PC-3 (cell line): ENCODE measurements around the gene RERE. TPM values are rescaled to one million over a fixed set of nuclear protein-coding genes. Genes with fewer than 3 reads are reported as not detected.
A peak's percentile ranks its signal among the peaks of the same experiment; 100 is the strongest.

Source experiments
- ATAC-seq: fragments of 200-7000 bp; cut with Tn5 transposase; 2 replicates; pipeline ENCODE4 v1.9.1; 2020; ENCODE audit warnings: mild to moderate bottlenecking, moderate library complexity
- BruUV-seq: library from RNA; stranded (reverse); fragments of 400-500 nt; replicated peaks from 2 replicates; lab custom pipeline; 2021; lab: Mats Ljungman, UMichigan
- CTCF ChIA-PET: fragments of 300-600 bp; sonication (Branson Sonifier 250); formaldehyde crosslinking; loops from one replicate; lab custom pipeline; 2022; ENCODE audit warnings: antibody characterized with exemption; lab: Charles Lee
- POLR2A ChIA-PET: fragments of 300-600 bp; sonication (Branson Sonifier 250); formaldehyde crosslinking; loops from one replicate; lab custom pipeline; 2022; ENCODE audit warnings: antibody characterized with exemption; ENCODE audit not compliant: unreplicated experiment; lab: Charles Lee
- DNase-seq: peaks from one replicate; pipeline ENCODE4 v3.0.0-alpha.2; 2015
- H2AFZ ChIP-seq: fragments of 300-600 bp; sonication (generic); 2 replicates; pipeline ENCODE4 v1.6.0; 2016; ENCODE audit warnings: antibody characterized with exemption, low read length
- H3F3A ChIP-seq: fragments of 300-600 bp; sonication (generic); one replicate; pipeline ENCODE4 v1.6.0; 2017; ENCODE audit warnings: antibody characterized with exemption, low read length, control low read depth, mild to moderate bottlenecking; ENCODE audit not compliant: unreplicated experiment
- H3K27ac ChIP-seq: fragments of 300-600 bp; sonication (generic); 2 replicates; pipeline ENCODE4 v1.5.1; 2016; ENCODE audit warnings: mild to moderate bottlenecking, low read length
- H3K27me3 ChIP-seq: fragments of 300-600 bp; sonication (generic); 2 replicates; pipeline ENCODE4 v1.6.1; 2016; ENCODE audit warnings: low read length, mixed read lengths
- H3K36me3 ChIP-seq: fragments of 300-600 bp; sonication (generic); 2 replicates; pipeline ENCODE4 v1.6.1; 2016; ENCODE audit warnings: low read depth, mixed run types, low read length, mixed read lengths
- H3K4me1 ChIP-seq: fragments of 300-600 bp; sonication (generic); 2 replicates; pipeline ENCODE4 v1.5.1; 2016; ENCODE audit warnings: low read length; ENCODE audit not compliant: insufficient read depth
- H3K4me2 ChIP-seq: fragments of 300-600 bp; sonication (generic); 2 replicates; pipeline ENCODE4 v1.6.0; 2016; ENCODE audit warnings: low read length
- H3K4me3 ChIP-seq: fragments of 300-600 bp; sonication (generic); 2 replicates; pipeline ENCODE4 v1.5.1; 2016; ENCODE audit warnings: mild to moderate bottlenecking, low read length, mixed read lengths
- H3K79me2 ChIP-seq: fragments of 300-600 bp; sonication (generic); 2 replicates; pipeline ENCODE4 v1.6.1; 2017; ENCODE audit warnings: low read length, mixed read lengths
- H3K9ac ChIP-seq: fragments of 300-600 bp; sonication (generic); 2 replicates; pipeline ENCODE4 v1.6.0; 2016; ENCODE audit warnings: mild to moderate bottlenecking, low read length
- H3K9me2 ChIP-seq: fragments of 300-600 bp; sonication (generic); replicated peaks from 2 replicates; pipeline ENCODE4 v1.6.1; 2016; ENCODE audit warnings: mixed run types, low read length, mixed read lengths
- H3K9me3 ChIP-seq: fragments of 300-600 bp; sonication (generic); 2 replicates; pipeline ENCODE4 v1.6.1; 2016; ENCODE audit warnings: low read length, mixed read lengths
- H4K20me1 ChIP-seq: fragments of 300-600 bp; sonication (generic); 2 replicates; pipeline ENCODE4 v1.6.1; 2016; ENCODE audit warnings: low read length, mixed read lengths
- CTCF ChIP-seq: fragments of 300-600 bp; sonication (generic); conservative IDR thresholded peaks from 2 replicates; pipeline ENCODE4 v1.5.1; 2017; ENCODE audit warnings: antibody characterized with exemption, low read depth, mild to moderate bottlenecking, low read length
- EZH2 ChIP-seq: fragments of 300-600 bp; sonication (generic); IDR thresholded peaks from one replicate; pipeline ENCODE4 v1.6.1; 2017; ENCODE audit warnings: antibody characterized with exemption, mild to moderate bottlenecking, low read length; ENCODE audit not compliant: unreplicated experiment
- EZH2phosphoT487 ChIP-seq: fragments of 300-600 bp; sonication (generic); IDR thresholded peaks from 2 replicates; pipeline ENCODE4 v1.6.1; 2018; ENCODE audit warnings: mild to moderate bottlenecking, antibody characterized with exemption, low read length, borderline replicate concordance
- intact Hi-C: fragments of 100-400 bp; cut with micrococcal nuclease; formaldehyde crosslinking; loops from 2 replicates; pipeline ENCODE4 v1.9.0; 2023
- total RNA-seq: library from RNA; depleted of rRNA; stranded (reverse); fragments of >200 nt; gene quantifications from 2 replicates; pipeline ENCODE4 v1.2.3, GENCODE V29; 2014

The RERE gene
- total RNA-seq, 1 experiment from 2014 or later, result 24.2 TPM

GRCh38 chr1:8361198-8361849, 456.1 kb downstream of the RERE start:
- H4K20me1 ChIP-seq, result no peaks in the 10 kb centered on the region
- no peak overlapping the region for H3K9ac ChIP-seq
- no peaks in the 10 kb centered on the region for H3K9me2 ChIP-seq
- no peak overlapping the region for H3K4me2 ChIP-seq
- no peaks in the 10 kb centered on the region for H3K27me3 ChIP-seq
- DNase-seq, result no peak
- H2AFZ ChIP-seq, result no peak overlapping the region
- no peak overlapping the region for H3K27ac ChIP-seq
- ATAC-seq, result no peak
- no peak for TF ChIP-seq EZH2phosphoT487
- TF ChIP-seq EZH2, result no peak
- no peak for TF ChIP-seq CTCF
- H3K36me3 ChIP-seq, result peaks cover 13% of the 10 kb centered on the region
- no peaks in the 10 kb centered on the region for H3K79me2 ChIP-seq
- TSS peak; percentile 44 for BruUV-seq
- CTCF ChIA-PET, result no interaction called here
- H3K4me3 ChIP-seq, result no peak overlapping the region
- no peaks in the 10 kb centered on the region for H3K9me3 ChIP-seq
- H3F3A ChIP-seq, result no peaks in the 10 kb centered on the region
- POLR2A ChIA-PET, result no interaction called here
- no peaks in the 10 kb centered on the region for H3K4me1 ChIP-seq
- intact Hi-C loops, result no loop called here

GRCh38 chr1:8360493-8361197, 456.8 kb downstream of the RERE start:
- H2AFZ ChIP-seq, result no peak overlapping the region
- no peak overlapping the region for H3K27ac ChIP-seq
- H3K36me3 ChIP-seq, result peaks cover 13% of the 10 kb centered on the region
- no peaks in the 10 kb centered on the region for H3K9me3 ChIP-seq
- ATAC-seq (no peak), DNase-seq (no peak)
- H3K4me1 ChIP-seq, result no peaks in the 10 kb centered on the region
- ChIA-PET POLR2A (no interaction called here), CTCF (no interaction called here)
- H3K27me3 ChIP-seq, result no peaks in the 10 kb centered on the region
- no peak for TF ChIP-seq EZH2
- no peak for TF ChIP-seq CTCF
- no peak for TF ChIP-seq EZH2phosphoT487
- H3F3A ChIP-seq, result no peaks in the 10 kb centered on the region
- H3K9ac ChIP-seq, result no peak overlapping the region
- no TSS peak for BruUV-seq
- H3K79me2 ChIP-seq, result no peaks in the 10 kb centered on the region
- intact Hi-C loops, result no loop called here
- no peak overlapping the region for H3K4me3 ChIP-seq
- no peak overlapping the region for H3K4me2 ChIP-seq
- H4K20me1 ChIP-seq, result no peaks in the 10 kb centered on the region
- no peaks in the 10 kb centered on the region for H3K9me2 ChIP-seq
